ENCODE measurements around the gene TDRD10.
"Not testable (repeated sequence)": the region's sequence is repeated elsewhere in the genome, so short reads cannot be mapped to it uniquely, and the experiment has no call there.

TDRD10 gene

GRCh38 chr1:154479764-154480421 lies 22.1 kb upstream of the TDRD10 start:
- DNase-seq = peak; percentile 83

GRCh38 chr1:154481053-154481452 lies 21.0 kb upstream of the TDRD10 start:
- DNase-seq = no peak

GRCh38 chr1:154483941-154484803 lies 17.8 kb upstream of the TDRD10 start:
- DNase-seq = no peak

GRCh38 chr1:154485106-154485505 lies 16.9 kb upstream of the TDRD10 start:
- no peak for DNase-seq

- DNase-seq = no peak
Observed at GRCh38 chr1:154485910-154486496, 16.0 kb upstream of the TDRD10 start.

- DNase-seq = not testable (repeated sequence)
Observed at GRCh38 chr1:154486756-154487155, 15.3 kb upstream of the TDRD10 start.

- no peak for DNase-seq
Observed at GRCh38 chr1:154488922-154489321, 13.1 kb upstream of the TDRD10 start.

GRCh38 chr1:154489695-154490274 lies 12.2 kb upstream of the TDRD10 start:
- no peak for DNase-seq

GRCh38 chr1:154490317-154490716 lies 11.7 kb upstream of the TDRD10 start:
- no peak for DNase-seq

GRCh38 chr1:154492115-154492514 lies 9.9 kb upstream of the TDRD10 start:
- no peak for DNase-seq

GRCh38 chr1:154493276-154493675 lies 8.7 kb upstream of the TDRD10 start:
- peak; percentile 14 for DNase-seq

GRCh38 chr1:154495496-154496273 lies 6.3 kb upstream of the TDRD10 start:
- DNase-seq = no peak

GRCh38 chr1:154496383-154496782 lies 5.6 kb upstream of the TDRD10 start:
- DNase-seq = no peak

GRCh38 chr1:154497026-154497806 lies 4.8 kb upstream of the TDRD10 start:
- DNase-seq = peak; percentile 24

GRCh38 chr1:154499446-154499845 lies 2.6 kb upstream of the TDRD10 start:
- DNase-seq = peak; percentile 57

GRCh38 chr1:154500533-154500932 lies 1.5 kb upstream of the TDRD10 start:
- no peak for DNase-seq

GRCh38 chr1:154501423-154502065 lies 475 bp upstream of the TDRD10 start:
- DNase-seq = no peak

- DNase-seq = no peak
Observed at GRCh38 chr1:154502744-154503115, 711 bp downstream of the TDRD10 start.

- no peak for DNase-seq
Observed at GRCh38 chr1:154503898-154504297, 1.9 kb downstream of the TDRD10 start.

- DNase-seq = no peak
Observed at GRCh38 chr1:154512760-154513159, 10.7 kb downstream of the TDRD10 start.

- DNase-seq = no peak
Observed at GRCh38 chr1:154514066-154514553, 12.1 kb downstream of the TDRD10 start.

Measured in activated CD4-positive, alpha-beta T cell treated with anti-CD3 and anti-CD28 coated beads, Interleukin-10, Interleukin-2, amounts not matched to agents 100 ng/mL and 50 ng/mL, durations not matched to agents 16 hours and 8 hours (primary cell).